Endodermal cell (in vitro differentiated cells): ENCODE data around the gene RCAN3. TPM values are rescaled to one million over a fixed set of nuclear protein-coding genes. Genes with fewer than 3 reads are reported as not detected.

Experiments
- DNase-seq: peaks from one replicate; pipeline ENCODE4 v3.0.0-alpha.2; 2017
- H3K27ac ChIP-seq: 2 replicates; pipeline ENCODE4 v1.5.1; 2013; ENCODE audit warnings: mild to moderate bottlenecking, low read depth, low read length, moderate library complexity
- H3K27me3 ChIP-seq: 2 replicates; pipeline ENCODE4 v1.6.1; 2013; ENCODE audit warnings: mild to moderate bottlenecking, low read length, moderate library complexity; ENCODE audit not compliant: insufficient read depth, control insufficient read depth, poor library complexity, severe bottlenecking
- H3K36me3 ChIP-seq: 2 replicates; pipeline ENCODE4 v1.7.0; 2013; ENCODE audit warnings: mild to moderate bottlenecking, low read length, moderate library complexity; ENCODE audit not compliant: control insufficient read depth, insufficient read depth
- H3K4me1 ChIP-seq: one replicate; pipeline ENCODE4 v1.7.0; 2013; ENCODE audit warnings: low read length; ENCODE audit not compliant: control insufficient read depth, insufficient read depth
- H3K4me3 ChIP-seq: 2 replicates; pipeline ENCODE4 v1.5.1; 2013; ENCODE audit warnings: mild to moderate bottlenecking, low read length, moderate library complexity
- H3K9ac ChIP-seq: 2 replicates; pipeline ENCODE4 v1.6.1; 2013; ENCODE audit warnings: mild to moderate bottlenecking, low read length, moderate library complexity; ENCODE audit not compliant: poor library complexity, severe bottlenecking; ENCODE audit errors: extremely low read depth
- H3K9me3 ChIP-seq: 2 replicates; pipeline ENCODE4 v1.6.1; 2013; ENCODE audit warnings: mild to moderate bottlenecking, low read length, moderate library complexity; ENCODE audit not compliant: control insufficient read depth
- H3K27ac Mint-ChIP-seq: 2 replicates; pipeline ENCODE4 v1.8.0; 2020; ENCODE audit warnings: mixed read lengths
- H3K27me3 Mint-ChIP-seq: 2 replicates; pipeline ENCODE4 v1.8.0; 2021; ENCODE audit warnings: mild to moderate bottlenecking, mixed read lengths; ENCODE audit not compliant: insufficient read depth
- H3K36me3 Mint-ChIP-seq: 2 replicates; pipeline ENCODE4 v1.8.0; 2020; ENCODE audit warnings: low read depth, mixed read lengths
- H3K4me1 Mint-ChIP-seq: 2 replicates; pipeline ENCODE4 v1.8.0; 2020; ENCODE audit warnings: mixed read lengths
- H3K4me3 Mint-ChIP-seq: 2 replicates; pipeline ENCODE4 v1.8.0; 2020; ENCODE audit warnings: mild to moderate bottlenecking, moderate library complexity, mixed read lengths
- H3K9me3 Mint-ChIP-seq: 2 replicates; pipeline ENCODE4 v1.8.0; 2020; ENCODE audit warnings: mild to moderate bottlenecking, mixed read lengths
- WGBS, 2 experiments: methylation state at CpG; one replicate each; pipeline versions ENCODE4 v1.1.5 to v1.1.7; 2013; ENCODE audit warnings: missing lambda C conversion rate in 2 of 2, mixed read lengths in 1 of 2; ENCODE audit not compliant: insufficient coverage in 1 of 2, insufficient read length in 1 of 2; 5-methylcytosine and 5-hydroxymethylcytosine counted together
- long read RNA-seq, 4 experiments: library from polyadenylated mRNA in 2 of 4; library from RNA in 1 of 4; library from capped mRNA in 1 of 4; stranded (forward) in 3 of 4; unstranded in 1 of 4; transcript quantifications; one replicate each; pipeline ENCODE4 v2.0.0, GENCODE V29; 2020 to 2021; ENCODE audit warnings: inconsistent platforms in 1 of 4
- polyA plus RNA-seq, 2 experiments: library from polyadenylated mRNA; stranded (reverse); fragments of 50-300 nt; gene quantifications; one replicate each; pipeline ENCODE4 v1.2.3, GENCODE V29; 2013
- total RNA-seq, 2 donors: library from RNA; stranded (reverse); fragmentation: NEBNext Ultra II Directional in 1 of 2; extraction: Animal tissue kit (Norgen Biotek cat#: 25700) in 1 of 2; gene quantifications; 2 replicates in 1 of 2; 3 replicates in 1 of 2; pipeline ENCODE4 v1.2.1, GENCODE V29; 2021
- TF ChIP-seq, protein P1 (sequence below): fragments of 200-600 bp; sonication (generic); conservative IDR thresholded peaks from 2 replicates; pipeline ENCODE4 v1.5.0; 2021; ENCODE audit warnings: antibody characterized with exemption, mild to moderate bottlenecking

The RCAN3 gene
- 10 to 100 TPM; 31.9 to 36.8 TPM for total RNA-seq
- polyA plus RNA-seq (2013, experiment 1 of 2): 10.5 TPM
- polyA plus RNA-seq (2013, experiment 2 of 2): 11.3 TPM
- long read RNA-seq, experiment 1, full-length matches to known transcripts: 1 of 10 reads
- long read RNA-seq, experiment 1, partial matches to known transcripts: 1 of 10 reads
- long read RNA-seq, experiment 1, other reads (novel, unspliced or antisense): 8 of 10 reads
- long read RNA-seq, experiment 2, full-length matches to known transcripts: 38 of 62 reads
- long read RNA-seq, experiment 2, partial matches to known transcripts: 2 of 62 reads
- long read RNA-seq, experiment 2, other reads (novel, unspliced or antisense): 22 of 62 reads
- long read RNA-seq, experiment 3, full-length matches to known transcripts: 30 of 45 reads
- long read RNA-seq, experiment 3, partial matches to known transcripts: 1 of 45 reads
- long read RNA-seq, experiment 3, other reads (novel, unspliced or antisense): 14 of 45 reads
- long read RNA-seq, experiment 4: 0 reads

GRCh38 chr1:24502709-24503058 is at the start of gene RCAN3:
Gene RCAN3, plus strand, starts transcription at chr1:24502836. Its CDS starts 11,537 bp downstream, at chr1:24514373.
- Histone ChIP-seq H3K36me3 (no peaks in the 10 kb centered on the region), H3K4me1 (peaks cover 4% of the 10 kb centered on the region), H3K27ac (no peak within 1 kb of the TSS), H3K27me3 (no peaks in the 10 kb centered on the region), H3K9me3 (no peaks in the 10 kb centered on the region), H3K4me3 (peak within 1 kb of the TSS; percentile 89), H3K9ac (peak within 1 kb of the TSS; percentile 62)
- no peaks in the 10 kb centered on the region for H3K27me3 Mint-ChIP-seq
- TF ChIP-seq, protein P1, sequence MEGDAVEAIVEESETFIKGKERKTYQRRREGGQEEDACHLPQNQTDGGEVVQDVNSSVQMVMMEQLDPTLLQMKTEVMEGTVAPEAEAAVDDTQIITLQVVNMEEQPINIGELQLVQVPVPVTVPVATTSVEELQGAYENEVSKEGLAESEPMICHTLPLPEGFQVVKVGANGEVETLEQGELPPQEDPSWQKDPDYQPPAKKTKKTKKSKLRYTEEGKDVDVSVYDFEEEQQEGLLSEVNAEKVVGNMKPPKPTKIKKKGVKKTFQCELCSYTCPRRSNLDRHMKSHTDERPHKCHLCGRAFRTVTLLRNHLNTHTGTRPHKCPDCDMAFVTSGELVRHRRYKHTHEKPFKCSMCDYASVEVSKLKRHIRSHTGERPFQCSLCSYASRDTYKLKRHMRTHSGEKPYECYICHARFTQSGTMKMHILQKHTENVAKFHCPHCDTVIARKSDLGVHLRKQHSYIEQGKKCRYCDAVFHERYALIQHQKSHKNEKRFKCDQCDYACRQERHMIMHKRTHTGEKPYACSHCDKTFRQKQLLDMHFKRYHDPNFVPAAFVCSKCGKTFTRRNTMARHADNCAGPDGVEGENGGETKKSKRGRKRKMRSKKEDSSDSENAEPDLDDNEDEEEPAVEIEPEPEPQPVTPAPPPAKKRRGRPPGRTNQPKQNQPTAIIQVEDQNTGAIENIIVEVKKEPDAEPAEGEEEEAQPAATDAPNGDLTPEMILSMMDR: no peak
- H3K4me3 Mint-ChIP-seq: peak within 1 kb of the TSS; percentile 86
- H3K27ac Mint-ChIP-seq: peak within 1 kb of the TSS; percentile 93
- 0% methylated on average over 9 to 53 of the region's 53 CpGs for WGBS, 2 experiments
- no peaks in the 10 kb centered on the region for H3K36me3 Mint-ChIP-seq
- peak; percentile 94 for DNase-seq
- H3K9me3 Mint-ChIP-seq: no peaks in the 10 kb centered on the region
- peaks cover 59% of the 10 kb centered on the region for H3K4me1 Mint-ChIP-seq

- TF ChIP-seq, protein P1: no peak
- Histone ChIP-seq H3K36me3 (no peaks in the 10 kb centered on the region), H3K9ac (no peak overlapping the region), H3K27ac (no peak overlapping the region), H3K4me1 (no peaks in the 10 kb centered on the region), H3K27me3 (no peaks in the 10 kb centered on the region), H3K9me3 (no peaks in the 10 kb centered on the region), H3K4me3 (no peak overlapping the region)
- Mint-ChIP-seq H3K27me3 (no peaks in the 10 kb centered on the region), H3K4me1 (no peaks in the 10 kb centered on the region), H3K9me3 (no peaks in the 10 kb centered on the region), H3K4me3 (no peak overlapping the region), H3K27ac (no peak overlapping the region), H3K36me3 (peaks cover 2% of the 10 kb centered on the region)
- DNase-seq: no peak
- 84 to 93% methylated on average over 6 to 8 of the region's 8 CpGs for WGBS, 2 experiments
Observed at GRCh38 chr1:24452922-24453485, 49.6 kb upstream of the RCAN3 start.

GRCh38 chr1:24454673-24455072 is 48.0 kb upstream of the RCAN3 start:
- Histone ChIP-seq H3K9me3 (no peaks in the 10 kb centered on the region), H3K9ac (no peak overlapping the region), H3K36me3 (no peaks in the 10 kb centered on the region), H3K27me3 (no peaks in the 10 kb centered on the region), H3K4me1 (no peaks in the 10 kb centered on the region), H3K27ac (no peak overlapping the region), H3K4me3 (no peak overlapping the region)
- Mint-ChIP-seq H3K36me3 (peaks cover 2% of the 10 kb centered on the region), H3K27ac (no peak overlapping the region), H3K27me3 (no peaks in the 10 kb centered on the region), H3K4me1 (no peaks in the 10 kb centered on the region), H3K9me3 (no peaks in the 10 kb centered on the region), H3K4me3 (no peak overlapping the region)
- TF ChIP-seq, protein P1: no peak
- whole genome bisulfite sequencing, 2 experiments: 91 to 94% methylated on average over 5 of the region's 5 CpGs
- no peak for DNase-seq
